Endothelial cell of umbilical vein (primary cell): Measurements from ENCODE around the gene HECTD3. TPM values are rescaled to one million over a fixed set of nuclear protein-coding genes. Genes with fewer than 3 reads are reported as not detected.

ENCODE experiments used
- BruUV-seq: library from RNA; stranded (reverse); fragments of 400-500 nt; replicated peaks from 2 replicates; lab custom pipeline; 2021; lab: Mats Ljungman, UMichigan
- CTCF ChIA-PET: fragments of 300-600, 350-600 bp; sonication (Branson Sonifier 250); formaldehyde crosslinking; loops from one replicate; lab custom pipeline; 2021; ENCODE audit warnings: antibody characterized with exemption, inconsistent platforms; lab: Charles Lee
- POLR2A ChIA-PET: fragments of 300-600, 350-600 bp; sonication (Branson Sonifier 250); formaldehyde crosslinking; loops from one replicate; lab custom pipeline; 2021; ENCODE audit warnings: antibody characterized with exemption, inconsistent platforms; lab: Charles Lee
- DNase-seq: peaks from one replicate; pipeline ENCODE4 v3.0.0-alpha.2; 2011; ENCODE audit warnings: low read depth, low spot score
- FAIRE-seq: peaks from 2 replicates; lab custom pipeline; 2011; peaks lifted over from hg19 to GRCh38; lab: Jason Lieb, UNC
- H2AFZ ChIP-seq: 2 replicates; pipeline ENCODE4 v1.6.0; 2012; ENCODE audit warnings: low read depth, low read length, control low read depth, inconsistent platforms
- H3K27ac ChIP-seq: 2 replicates; pipeline ENCODE4 v1.5.1; 2011; ENCODE audit warnings: low read depth, mild to moderate bottlenecking, control low read depth, low read length, moderate library complexity; ENCODE audit not compliant: insufficient read depth
- H3K27me3 ChIP-seq, 2 experiments: 2 replicates each; pipeline versions ENCODE4 v1.6.0 to v1.6.1; 2011; ENCODE audit warnings: low read length in 2 of 2, mixed read lengths in 1 of 2; ENCODE audit not compliant: control insufficient read depth in 2 of 2, insufficient read depth in 2 of 2
- H3K36me3 ChIP-seq, 2 experiments: 2 replicates in 1 of 2; 3 replicates in 1 of 2; pipeline ENCODE4 v1.5.1; 2011; ENCODE audit warnings: low read length in 2 of 2, mild to moderate bottlenecking in 1 of 2, moderate library complexity in 1 of 2; ENCODE audit not compliant: control insufficient read depth in 2 of 2, insufficient read depth in 2 of 2; ENCODE audit errors: extremely low read depth in 1 of 2
- H3K4me1 ChIP-seq: 3 replicates; pipeline ENCODE4 v1.5.1; 2011; ENCODE audit warnings: mild to moderate bottlenecking, low read length; ENCODE audit not compliant: control insufficient read depth, insufficient read depth; ENCODE audit errors: extremely low read depth
- H3K4me2 ChIP-seq: 2 replicates; pipeline ENCODE4 v1.6.1; 2011; ENCODE audit warnings: low read length, control low read depth, mixed read lengths; ENCODE audit not compliant: insufficient read depth
- H3K4me3 ChIP-seq, 3 experiments: fragments of 200-600 bp in 1 of 3; sonication (generic), shearing (Covaris generic) in 1 of 3; replicated peaks in 1 of 3; 2 replicates each; pipeline ENCODE4 v1.5.1; 2011 to 2016; ENCODE audit warnings: control low read depth in 3 of 3, low read length in 3 of 3, mild to moderate bottlenecking in 2 of 3, inconsistent platforms in 1 of 3, low read depth in 1 of 3, moderate library complexity in 1 of 3; ENCODE audit not compliant: insufficient read depth in 1 of 3
- H3K79me2 ChIP-seq: 2 replicates; pipeline ENCODE4 v1.6.0; 2012; ENCODE audit warnings: low read length, inconsistent platforms; ENCODE audit not compliant: control insufficient read depth, insufficient read depth
- H3K9ac ChIP-seq: replicated peaks from 2 replicates; pipeline ENCODE3; 2011; ENCODE audit warnings: low read length, control low read depth; ENCODE audit not compliant: insufficient read depth; ENCODE audit errors: extremely low read depth
- H3K9me1 ChIP-seq: replicated peaks from 3 replicates; pipeline ENCODE4 v1.6.0; 2011; ENCODE audit warnings: mild to moderate bottlenecking, low read length; ENCODE audit not compliant: control insufficient read depth, insufficient read depth; ENCODE audit errors: extremely low read depth
- H3K9me3 ChIP-seq: replicated peaks from 2 replicates; pipeline ENCODE4 v1.5.1; 2012; ENCODE audit warnings: low read length, inconsistent platforms; ENCODE audit not compliant: control insufficient read depth, insufficient read depth
- H4K20me1 ChIP-seq: replicated peaks from 2 replicates; pipeline ENCODE3; 2011; ENCODE audit warnings: mild to moderate bottlenecking, low read length; ENCODE audit not compliant: control insufficient read depth, insufficient read depth; ENCODE audit errors: extremely low read depth
- EZH2 ChIP-seq: IDR thresholded peaks from 2 replicates; pipeline ENCODE4 v1.6.1; 2012; ENCODE audit warnings: borderline replicate concordance, low read depth, mild to moderate bottlenecking, moderate library complexity, low read length, inconsistent platforms; ENCODE audit not compliant: severe bottlenecking
- JUN ChIP-seq: IDR thresholded peaks from 2 replicates; pipeline ENCODE4 v1.6.1; 2011; ENCODE audit warnings: borderline replicate concordance, low read depth; ENCODE audit not compliant: insufficient read length, insufficient read depth
- MYC ChIP-seq: IDR thresholded peaks from one replicate; pipeline ENCODE4 v1.6.1; 2011; ENCODE audit warnings: mild to moderate bottlenecking, low read depth, low read length
- POLR2A ChIP-seq: IDR thresholded peaks from 2 replicates; pipeline ENCODE4 v1.6.1; 2012; ENCODE audit warnings: low read depth, mild to moderate bottlenecking, control low read depth, low read length
- POLR2AphosphoS5 ChIP-seq: IDR thresholded peaks from 2 replicates; pipeline ENCODE4 v1.6.1; 2012; ENCODE audit warnings: low read depth, mild to moderate bottlenecking, control low read depth, low read length, moderate library complexity; ENCODE audit not compliant: insufficient read depth
- dilution Hi-C: fragments of 300-500 bp; cut with MboI; formaldehyde crosslinking; loops from one replicate; pipeline ENCODE4 v1.15.0; 2019; ENCODE audit warnings: low sequenced_read_pairs; ENCODE audit not compliant: extremely low pct_ligation_motif_present
- intact Hi-C: fragments of 100-400 bp; cut with micrococcal nuclease; formaldehyde crosslinking; loops from one replicate; pipeline ENCODE4 v1.10.0; 2022
- polyA plus RNA-seq, 4 experiments: library from polyadenylated mRNA; depleted of rRNA in 3 of 4; stranded (reverse) in 3 of 4; unstranded in 1 of 4; fragments of >200 nt; gene quantifications; 2 replicates each; pipeline versions ENCODE4 v1.2.1 to v1.2.3, GENCODE V29; 2011 to 2012; ENCODE audit warnings: missing spikeins in 1 of 4
- total RNA-seq: library from RNA; stranded (reverse); gene quantifications from 2 replicates; pipeline ENCODE4 v1.2.3, GENCODE V29; 2021
- TF ChIP-seq, protein P1 (sequence below): IDR thresholded peaks from 2 replicates; pipeline ENCODE4 v1.6.1; 2011; ENCODE audit not compliant: insufficient read depth, insufficient read length
- TF ChIP-seq, protein P2 (sequence below), 2 donors: IDR thresholded peaks; 1 replicate in 1 of 2; 2 replicates in 1 of 2; pipeline ENCODE4 v1.5.1; 2011; ENCODE audit warnings: low read length in 2 of 2, mild to moderate bottlenecking in 2 of 2, moderate library complexity in 2 of 2, control low read depth in 1 of 2, inconsistent platforms in 1 of 2, low read depth in 1 of 2; ENCODE audit not compliant: insufficient read depth in 1 of 2; ENCODE audit errors: extremely low read depth in 1 of 2

Gene HECTD3
- total and polyA plus RNA-seq, 2 donors (not counting 3 experiments of a cell fraction or from before 2014, with no cell fraction given), result 80.0 to 114 TPM

DNA sequence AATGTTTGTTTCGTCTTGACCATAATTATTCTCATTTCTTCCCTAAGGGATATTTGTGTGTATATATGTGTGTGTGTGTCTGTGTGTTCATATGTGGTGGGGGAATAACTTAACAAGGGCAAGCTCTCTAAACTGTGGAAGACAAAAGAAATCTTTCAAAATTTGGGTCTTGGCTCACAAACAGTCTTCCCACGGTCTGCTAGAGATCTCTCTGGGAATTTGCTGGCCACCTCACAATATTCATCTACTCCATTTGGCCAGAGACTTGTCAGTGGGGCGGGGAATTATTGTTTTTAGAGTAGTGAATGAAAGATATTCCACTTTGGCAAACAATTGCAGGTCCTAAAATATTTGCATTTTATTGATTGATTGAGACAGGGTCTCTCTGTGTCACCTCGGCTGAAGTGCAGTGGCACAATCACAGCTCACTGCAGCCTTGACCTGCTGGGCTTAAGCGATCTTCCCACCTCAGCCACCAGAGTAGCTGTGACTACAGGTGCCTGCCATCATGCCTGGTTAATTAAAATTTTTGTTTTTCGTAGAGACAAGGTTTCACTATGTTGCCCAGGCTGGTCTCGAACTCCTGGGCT is 16.7 kb downstream of the HECTD3 start:
- no peak overlapping the region for H3K9ac ChIP-seq
- intact Hi-C loops (no loop called here), dilution Hi-C loops (no loop called here)
- TF ChIP-seq POLR2A, result no peak
- no peak for TF ChIP-seq EZH2
- TF ChIP-seq, protein P1, sequence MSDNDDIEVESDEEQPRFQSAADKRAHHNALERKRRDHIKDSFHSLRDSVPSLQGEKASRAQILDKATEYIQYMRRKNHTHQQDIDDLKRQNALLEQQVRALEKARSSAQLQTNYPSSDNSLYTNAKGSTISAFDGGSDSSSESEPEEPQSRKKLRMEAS, result no peak
- TF ChIP-seq MYC, result no peak
- TF ChIP-seq JUN, result no peak
- TF ChIP-seq POLR2AphosphoS5, result no peak
- BruUV-seq, result no TSS peak
- DNase-seq (no peak), FAIRE-seq (no peak)
- H2AFZ ChIP-seq, result no peak overlapping the region
- no peak overlapping the region for H3K4me2 ChIP-seq
- ChIA-PET CTCF (no interaction called here), POLR2A (no interaction called here)
- no peaks in the 10 kb centered on the region for H3K9me3 ChIP-seq
- no peaks in the 10 kb centered on the region for H3K4me1 ChIP-seq
- no peaks in the 10 kb centered on the region for H4K20me1 ChIP-seq
- H3K79me2 ChIP-seq, result no peaks in the 10 kb centered on the region
- H3K4me3 ChIP-seq, result no peak overlapping the region
- H3K27ac ChIP-seq, result no peak overlapping the region
- H3K36me3 ChIP-seq, result no peaks in the 10 kb centered on the region
- no peaks in the 10 kb centered on the region for H3K9me1 ChIP-seq
- no peaks in the 10 kb centered on the region for H3K27me3 ChIP-seq

DNA sequence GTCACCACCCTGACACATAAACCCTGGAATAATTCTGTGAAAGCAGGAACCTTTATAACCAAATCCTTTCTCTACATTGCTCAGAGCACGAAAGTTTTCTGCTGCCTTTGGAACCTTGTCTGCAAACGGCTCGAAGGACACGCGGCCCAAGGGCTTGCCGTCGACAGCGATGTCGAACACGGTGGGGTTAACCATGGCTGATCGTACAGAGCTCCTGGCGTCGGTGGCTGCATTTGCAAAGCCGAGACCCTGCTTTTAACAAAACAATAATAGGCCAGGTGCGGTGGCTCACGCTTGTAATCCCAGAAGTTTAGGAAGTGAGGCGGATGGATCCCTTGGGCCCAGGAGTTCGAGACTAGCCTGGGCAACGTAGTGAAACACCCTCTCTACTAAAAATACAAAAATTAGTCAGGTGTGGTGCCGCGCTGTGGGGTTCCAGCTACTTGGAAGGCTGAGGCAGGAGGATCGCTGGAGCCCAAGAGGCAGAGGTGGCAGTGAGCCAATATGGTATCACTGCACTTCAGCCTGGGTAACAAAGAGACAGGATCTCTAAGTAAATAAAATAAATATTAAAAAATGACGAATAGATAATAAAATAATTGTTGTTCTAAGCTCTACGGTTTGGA is 22.5 kb downstream of the HECTD3 start:
- intact Hi-C loops, result no loop called here
- CTCF ChIA-PET, result interaction anchor here (0.7 to 2.3 kb wide), 4 partner anchors 14 to 153 kb away, joined by 3 to 4 read pairs (median 4); no protein-coding TSS in a partner anchor
- Histone ChIP-seq H3K9me3 (no peaks in the 10 kb centered on the region), H3K27ac (no peak overlapping the region), H2AFZ (no peak overlapping the region), H3K9me1 (no peaks in the 10 kb centered on the region), H3K36me3 (no peaks in the 10 kb centered on the region), H3K27me3 (no peaks in the 10 kb centered on the region), H3K4me2 (no peak overlapping the region), H3K9ac (no peak overlapping the region), H3K4me3 (no peak overlapping the region), H3K4me1 (peaks cover 8% of the 10 kb centered on the region), H4K20me1 (no peaks in the 10 kb centered on the region), H3K79me2 (peaks cover 9% of the 10 kb centered on the region)
- dilution Hi-C loops, result no loop called here
- POLR2A ChIA-PET, result no interaction called here
- DNase-seq, result no peak
- no TSS peak for BruUV-seq
- FAIRE-seq, result no peak
- TF ChIP-seq EZH2, result no peak
- TF ChIP-seq, protein P2, sequence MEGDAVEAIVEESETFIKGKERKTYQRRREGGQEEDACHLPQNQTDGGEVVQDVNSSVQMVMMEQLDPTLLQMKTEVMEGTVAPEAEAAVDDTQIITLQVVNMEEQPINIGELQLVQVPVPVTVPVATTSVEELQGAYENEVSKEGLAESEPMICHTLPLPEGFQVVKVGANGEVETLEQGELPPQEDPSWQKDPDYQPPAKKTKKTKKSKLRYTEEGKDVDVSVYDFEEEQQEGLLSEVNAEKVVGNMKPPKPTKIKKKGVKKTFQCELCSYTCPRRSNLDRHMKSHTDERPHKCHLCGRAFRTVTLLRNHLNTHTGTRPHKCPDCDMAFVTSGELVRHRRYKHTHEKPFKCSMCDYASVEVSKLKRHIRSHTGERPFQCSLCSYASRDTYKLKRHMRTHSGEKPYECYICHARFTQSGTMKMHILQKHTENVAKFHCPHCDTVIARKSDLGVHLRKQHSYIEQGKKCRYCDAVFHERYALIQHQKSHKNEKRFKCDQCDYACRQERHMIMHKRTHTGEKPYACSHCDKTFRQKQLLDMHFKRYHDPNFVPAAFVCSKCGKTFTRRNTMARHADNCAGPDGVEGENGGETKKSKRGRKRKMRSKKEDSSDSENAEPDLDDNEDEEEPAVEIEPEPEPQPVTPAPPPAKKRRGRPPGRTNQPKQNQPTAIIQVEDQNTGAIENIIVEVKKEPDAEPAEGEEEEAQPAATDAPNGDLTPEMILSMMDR (IDR thresholded peaks at IDR 0.05; ENCODE audit: extremely low read depth in 1 of 2, insufficient read depth in 1 of 2, low read depth in 1 of 2, low read length in 2 of 2), result no peak
